Left ventricle myocardium inferior (tissue), 1 donor: Measurements from ENCODE around the gene TMEM272. TPM values are rescaled to one million over a fixed set of nuclear protein-coding genes. Genes with fewer than 3 reads are reported as not detected.

Source experiments
- DNase-seq: peaks from one replicate; pipeline ENCODE4 v3.0.0-alpha.2; 2020
- H3K27ac ChIP-seq: fragments of 200-600 bp; replicated peaks from 2 replicates; pipeline ENCODE4 v1.8.0; 2021
- H3K27me3 ChIP-seq: fragments of 200-600 bp; 2 replicates; pipeline ENCODE4 v1.8.0; 2021; ENCODE audit warnings: low read depth
- H3K36me3 ChIP-seq: fragments of 200-600 bp; 2 replicates; pipeline ENCODE4 v1.8.0; 2021
- H3K4me1 ChIP-seq: fragments of 200-600 bp; 2 replicates; pipeline ENCODE4 v1.8.0; 2021
- H3K4me3 ChIP-seq: fragments of 200-600 bp; 2 replicates; pipeline ENCODE4 v1.8.0; 2021; ENCODE audit warnings: mild to moderate bottlenecking, moderate library complexity
- H3K9me3 ChIP-seq: fragments of 200-600 bp; replicated peaks from 2 replicates; pipeline ENCODE4 v1.8.0; 2021
- CTCF ChIP-seq: fragments of 200-600 bp; IDR thresholded peaks from 2 replicates; pipeline ENCODE4 v1.8.0; 2021; ENCODE audit warnings: antibody characterized with exemption, mild to moderate bottlenecking, borderline replicate concordance
- intact Hi-C: fragments of 100-400 bp; cut with micrococcal nuclease; formaldehyde crosslinking; loops from one replicate; pipeline ENCODE4 v1.11.0; 2022
- total RNA-seq: library from RNA; stranded (reverse); fragmentation: NEBNext Ultra II Directional; extraction: Animal tissue kit (Norgen Biotek cat#: 25700); gene quantifications from one replicate; pipeline ENCODE4 v1.2.1, GENCODE V29; 2021
- donor health status: DM: no; HTN: yes; CAD: no; lungs with severe emphysema.

TMEM272 gene
- total RNA-seq, 1 donor from 2014 or later: 0.30 TPM

DNA sequence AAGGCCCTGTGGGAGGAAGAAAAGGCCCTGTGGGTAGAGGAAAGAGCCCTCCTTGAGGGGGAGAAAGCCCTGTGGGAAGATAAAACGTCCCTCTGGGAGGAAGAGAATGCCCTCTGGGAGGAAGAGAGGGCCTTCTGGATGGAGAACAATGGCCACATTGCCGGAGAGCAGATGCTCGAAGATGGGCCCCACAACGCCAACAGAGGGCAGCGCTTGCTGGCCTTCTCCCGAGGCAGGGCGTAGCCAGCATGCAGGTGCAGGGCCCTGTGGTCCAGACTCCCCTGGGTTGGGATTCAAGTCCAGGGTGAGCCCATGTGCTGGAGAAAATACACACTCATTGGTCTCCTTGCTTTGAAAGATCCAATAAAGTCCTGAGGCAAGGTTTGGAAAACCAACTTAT lies 20.9 kb upstream of the TMEM272 start:
- H3K9me3 ChIP-seq: no peaks in the 10 kb centered on the region
- intact Hi-C loops: no loop called here
- H3K27me3 ChIP-seq: no peaks in the 10 kb centered on the region
- H3K27ac ChIP-seq: no peak overlapping the region
- DNase-seq: no peak
- no peaks in the 10 kb centered on the region for H3K36me3 ChIP-seq
- no peak overlapping the region for H3K4me3 ChIP-seq
- TF ChIP-seq CTCF: no peak
- no peaks in the 10 kb centered on the region for H3K4me1 ChIP-seq

DNA sequence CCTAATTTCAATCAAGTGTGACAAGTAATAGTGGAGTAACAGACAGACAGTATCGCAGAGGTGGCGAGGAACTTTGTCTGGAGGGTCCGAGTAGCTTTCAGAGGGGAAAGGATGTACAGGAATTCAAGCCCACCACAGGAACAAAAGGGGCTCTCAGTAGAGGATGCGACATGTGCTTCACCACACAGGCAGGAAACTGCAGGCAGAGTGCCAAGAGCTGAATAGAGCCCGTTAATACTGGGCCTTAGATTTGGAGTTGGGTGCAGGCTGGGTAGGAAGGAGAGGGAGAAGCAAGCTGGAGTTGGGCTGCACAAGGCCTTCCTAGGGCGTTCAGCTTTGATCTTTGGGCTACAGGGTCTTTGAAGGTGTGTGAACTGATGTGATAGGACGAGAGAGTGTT lies 18.0 kb upstream of the TMEM272 start:
- H3K4me3 ChIP-seq: no peak overlapping the region
- no peaks in the 10 kb centered on the region for H3K36me3 ChIP-seq
- no peak for DNase-seq
- H3K4me1 ChIP-seq: no peaks in the 10 kb centered on the region
- H3K27ac ChIP-seq: no peak overlapping the region
- H3K9me3 ChIP-seq: no peaks in the 10 kb centered on the region
- no peak for TF ChIP-seq CTCF
- H3K27me3 ChIP-seq: no peaks in the 10 kb centered on the region
- intact Hi-C loops: no loop called here

GRCh38 chr13:51861723-51862300 lies 16.8 kb upstream of the TMEM272 start, which contains the start of gene CCDC70:
Gene CCDC70, plus strand, starts transcription at chr13:51861969. Its CDS starts 3,443 bp downstream, at chr13:51865412.
- intact Hi-C loops: no loop called here
- no peaks in the 10 kb centered on the region for H3K4me1 ChIP-seq
- H3K4me3 ChIP-seq: no peak within 1 kb of the TSS
- H3K27me3 ChIP-seq: no peaks in the 10 kb centered on the region
- DNase-seq: no peak
- H3K9me3 ChIP-seq: no peaks in the 10 kb centered on the region
- no peak for TF ChIP-seq CTCF
- H3K27ac ChIP-seq: no peak within 1 kb of the TSS
- no peaks in the 10 kb centered on the region for H3K36me3 ChIP-seq

GRCh38 chr13:51858433-51859247 lies 13.7 kb upstream of the TMEM272 start:
- no peaks in the 10 kb centered on the region for H3K4me1 ChIP-seq
- H3K27me3 ChIP-seq: no peaks in the 10 kb centered on the region
- intact Hi-C loops: no loop called here
- H3K4me3 ChIP-seq: no peak overlapping the region
- H3K27ac ChIP-seq: no peak overlapping the region
- no peaks in the 10 kb centered on the region for H3K9me3 ChIP-seq
- TF ChIP-seq CTCF: no peak
- no peak for DNase-seq
- no peaks in the 10 kb centered on the region for H3K36me3 ChIP-seq

GRCh38 chr13:51856998-51857397 lies 12.0 kb upstream of the TMEM272 start:
- Histone ChIP-seq H3K4me3 (no peak overlapping the region), H3K27me3 (no peaks in the 10 kb centered on the region), H3K4me1 (no peaks in the 10 kb centered on the region), H3K27ac (no peak overlapping the region), H3K9me3 (no peaks in the 10 kb centered on the region), H3K36me3 (no peaks in the 10 kb centered on the region)
- intact Hi-C loops: no loop called here
- TF ChIP-seq CTCF: no peak
- DNase-seq: no peak
